ENCODE measurements around the gene NDUFA6. TPM values are rescaled to one million over a fixed set of nuclear protein-coding genes. Genes with fewer than 3 reads are reported as not detected.
A peak's percentile ranks its signal among the peaks of the same experiment; 100 is the strongest.
"Not testable (repeated sequence)": the region's sequence is repeated elsewhere in the genome, so short reads cannot be mapped to it uniquely, and the experiment has no call there.

NDUFA6 gene
- total RNA-seq, 2 donors from 2014 or later: 96.2 to 125 TPM

- no peak for ATAC-seq
- intact Hi-C loops (cut with DNase I, micrococcal nuclease): no loop called here
- DNase-seq: no peak
Measured at GRCh38 chr22:42074846-42075676, 15.5 kb downstream of the NDUFA6 start.

GRCh38 chr22:42074132-42074811 is 16.3 kb downstream of the NDUFA6 start, which contains the start of gene PHETA2:
Gene PHETA2 (plus strand): TSS chr22:42074248. CDS start chr22:42077294, 3,046 bp downstream.
- ATAC-seq: peak; percentile 19

GRCh38 chr22:42073621-42074041 is 16.9 kb downstream of the NDUFA6 start:
- intact Hi-C loops (cut with DNase I, micrococcal nuclease): no loop called here
- DNase-seq (no peak), ATAC-seq (no peak)

More at GRCh38 chr22:42074132-42074811, 16.3 kb downstream of the NDUFA6 start, which contains the start of gene PHETA2:
- intact Hi-C loops (cut with DNase I, micrococcal nuclease): no loop called here
- DNase-seq: peak; percentile 51 to 77

GRCh38 chr22:42072606-42073330 is 17.8 kb downstream of the NDUFA6 start:
- intact Hi-C loops (cut with DNase I, micrococcal nuclease): no loop called here
- DNase-seq (no peak), ATAC-seq (no peak)

- ATAC-seq; intact Hi-C loops (cut with DNase I, micrococcal nuclease); DNase-seq: not testable (repeated sequence)
Measured at GRCh38 chr22:42071508-42071907, 19.1 kb downstream of the NDUFA6 start.

GRCh38 chr22:42070517-42071422 is 19.8 kb downstream of the NDUFA6 start, which contains the start of gene NAGA:
Gene NAGA (minus strand): TSS chr22:42070812. CDS start chr22:42070297, 515 bp downstream.
- peak; percentile 92 for ATAC-seq
- intact Hi-C loops (cut with DNase I, micrococcal nuclease): no loop called here

GRCh38 chr22:42069801-42070516 is 20.6 kb downstream of the NDUFA6 start:
- ATAC-seq: no peak
- intact Hi-C loops (cut with DNase I, micrococcal nuclease): no loop called here
- DNase-seq: no peak

More at GRCh38 chr22:42070517-42071422, 19.8 kb downstream of the NDUFA6 start, which contains the start of gene NAGA:
- peak; percentile 97 to 99 for DNase-seq

GRCh38 chr22:42068291-42068690 is 22.3 kb downstream of the NDUFA6 start:
- no peak for ATAC-seq
- intact Hi-C loops (cut with DNase I, micrococcal nuclease): no loop called here
- DNase-seq: no peak

- no peak for ATAC-seq
- intact Hi-C loops (cut with DNase I, micrococcal nuclease): no loop called here
- DNase-seq: no peak
Measured at GRCh38 chr22:42067671-42068251, 22.8 kb downstream of the NDUFA6 start.

- intact Hi-C loops (cut with DNase I, micrococcal nuclease): no loop called here
- DNase-seq: no peak
- ATAC-seq: no peak
Measured at GRCh38 chr22:42066937-42067336, 23.6 kb downstream of the NDUFA6 start.

- ATAC-seq (no peak), DNase-seq (no peak)
- intact Hi-C loops (cut with DNase I, micrococcal nuclease): no loop called here
Measured at GRCh38 chr22:42066126-42066761, 24.3 kb downstream of the NDUFA6 start.

GRCh38 chr22:42065438-42066125 is 25.0 kb downstream of the NDUFA6 start:
- ATAC-seq: no peak
- DNase-seq: no peak
- intact Hi-C loops (cut with DNase I, micrococcal nuclease): no loop called here

- intact Hi-C loops (cut with DNase I, micrococcal nuclease): no loop called here
- peak; percentile 93 for ATAC-seq
- DNase-seq: no peak
Measured at GRCh38 chr22:42064629-42065028, 25.9 kb downstream of the NDUFA6 start.

- ATAC-seq: no peak
- intact Hi-C loops (cut with DNase I, micrococcal nuclease): no loop called here
- no peak for DNase-seq
Measured at GRCh38 chr22:42062506-42063170, 27.9 kb downstream of the NDUFA6 start.

GRCh38 chr22:42061041-42061440 is 29.5 kb downstream of the NDUFA6 start:
- ATAC-seq (no peak), DNase-seq (no peak)
- intact Hi-C loops (cut with DNase I, micrococcal nuclease): no loop called here

GRCh38 chr22:42060489-42060888 is 30.1 kb downstream of the NDUFA6 start:
- ATAC-seq (no peak), DNase-seq (no peak)
- intact Hi-C loops (cut with DNase I, micrococcal nuclease): no loop called here

Data from left colon (tissue), 2 donors.